ENCODE results near the gene TOE1. TPM values are rescaled to one million over a fixed set of nuclear protein-coding genes. Genes with fewer than 3 reads are reported as not detected.

TOE1 gene
- total RNA-seq, 3 donors from 2014 or later (not counting 1 experiment from before 2014, with no cell fraction given), result 23.2 to 36.8 (median 28.2) TPM

DNA sequence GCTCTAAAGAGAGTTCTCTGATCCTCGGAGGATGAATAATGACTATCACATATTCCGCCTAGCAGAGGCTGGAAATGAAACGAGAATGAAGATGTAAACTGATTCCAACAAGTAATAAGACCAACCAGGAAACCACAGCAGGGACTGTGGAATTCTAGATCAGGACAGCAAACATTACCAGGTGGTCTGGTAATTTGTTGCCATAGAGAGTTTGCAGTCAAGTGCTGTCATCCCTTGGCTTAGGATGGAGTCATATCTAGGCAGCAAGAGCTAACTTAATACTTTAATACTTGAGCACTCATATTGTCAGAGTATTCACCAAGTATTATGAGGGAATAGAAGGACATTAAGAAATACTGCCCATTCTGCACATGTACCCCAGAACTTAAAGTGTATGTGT, 45.3 kb downstream of the TOE1 start:
- Mint-ChIP-seq H3K27ac (no peak overlapping the region), H3K36me3 (no peaks in the 10 kb centered on the region), H3K27me3 (ENCODE audit: low read depth in 2 of 2) (no peaks in the 10 kb centered on the region), H3K4me3 (no peak overlapping the region), H3K4me1 (no peaks in the 10 kb centered on the region), H3K9me3 (no peaks in the 10 kb centered on the region)
- Histone ChIP-seq H3K4me3 (ENCODE audit: low read length) (no peak overlapping the region), H3K4me1 (ENCODE audit: control insufficient read depth, insufficient read depth, low read length) (no peaks in the 10 kb centered on the region), H3K27me3 (ENCODE audit: control insufficient read depth, insufficient read depth, low read length) (no peaks in the 10 kb centered on the region), H3K9me3 (ENCODE audit: control insufficient read depth, insufficient read depth, low read length) (no peaks in the 10 kb centered on the region), H3K36me3 (ENCODE audit: control insufficient read depth, insufficient read depth, low read length) (no peaks in the 10 kb centered on the region), H3K27ac (ENCODE audit: low read length) (no peak overlapping the region)
- intact Hi-C loops (cut with micrococcal nuclease), result no loop called here
- TF ChIP-seq, protein P1, sequence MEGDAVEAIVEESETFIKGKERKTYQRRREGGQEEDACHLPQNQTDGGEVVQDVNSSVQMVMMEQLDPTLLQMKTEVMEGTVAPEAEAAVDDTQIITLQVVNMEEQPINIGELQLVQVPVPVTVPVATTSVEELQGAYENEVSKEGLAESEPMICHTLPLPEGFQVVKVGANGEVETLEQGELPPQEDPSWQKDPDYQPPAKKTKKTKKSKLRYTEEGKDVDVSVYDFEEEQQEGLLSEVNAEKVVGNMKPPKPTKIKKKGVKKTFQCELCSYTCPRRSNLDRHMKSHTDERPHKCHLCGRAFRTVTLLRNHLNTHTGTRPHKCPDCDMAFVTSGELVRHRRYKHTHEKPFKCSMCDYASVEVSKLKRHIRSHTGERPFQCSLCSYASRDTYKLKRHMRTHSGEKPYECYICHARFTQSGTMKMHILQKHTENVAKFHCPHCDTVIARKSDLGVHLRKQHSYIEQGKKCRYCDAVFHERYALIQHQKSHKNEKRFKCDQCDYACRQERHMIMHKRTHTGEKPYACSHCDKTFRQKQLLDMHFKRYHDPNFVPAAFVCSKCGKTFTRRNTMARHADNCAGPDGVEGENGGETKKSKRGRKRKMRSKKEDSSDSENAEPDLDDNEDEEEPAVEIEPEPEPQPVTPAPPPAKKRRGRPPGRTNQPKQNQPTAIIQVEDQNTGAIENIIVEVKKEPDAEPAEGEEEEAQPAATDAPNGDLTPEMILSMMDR (IDR thresholded peaks at IDR 0.05), result no peak
- no peak for DNase-seq
- no peak for ATAC-seq
- 88% methylated on average over 3 of the region's 3 CpGs for WGBS (ENCODE audit: insufficient coverage)

DNA sequence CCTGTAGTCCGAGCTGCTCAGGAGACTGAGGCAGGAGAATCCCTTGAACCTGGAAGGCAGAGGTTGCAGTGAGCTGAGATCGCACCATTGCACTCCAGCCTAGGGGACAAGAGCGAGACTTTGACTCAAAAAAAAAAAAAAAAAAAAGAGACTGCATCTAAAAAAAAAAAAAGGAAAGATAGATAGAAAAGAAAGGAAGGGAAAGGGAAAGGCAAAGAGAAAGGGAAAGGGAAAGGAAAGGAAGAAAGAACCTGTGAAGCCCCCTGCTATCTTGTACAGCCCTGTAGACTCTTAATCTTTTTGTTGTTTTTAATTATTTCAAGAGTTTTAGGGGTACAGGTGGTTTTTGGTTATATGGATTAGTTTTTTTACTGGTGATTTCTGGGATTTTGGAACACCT, 46.2 kb downstream of the TOE1 start:
- no peak overlapping the region for H3K27ac ChIP-seq (ENCODE audit: low read length)
- no peaks in the 10 kb centered on the region for H3K4me1 ChIP-seq (ENCODE audit: control insufficient read depth, insufficient read depth, low read length)
- no peak overlapping the region for H3K4me3 Mint-ChIP-seq
- no peaks in the 10 kb centered on the region for H3K9me3 ChIP-seq (ENCODE audit: control insufficient read depth, insufficient read depth, low read length)
- DNase-seq (no peak), ATAC-seq (no peak)
- no peak overlapping the region for H3K27ac Mint-ChIP-seq
- intact Hi-C loops (cut with micrococcal nuclease), result no loop called here
- H3K27me3 Mint-ChIP-seq (ENCODE audit: low read depth in 2 of 2), result no peaks in the 10 kb centered on the region
- 100% methylated on average over 3 of the region's 3 CpGs for WGBS (ENCODE audit: insufficient coverage)
- H3K36me3 Mint-ChIP-seq, result no peaks in the 10 kb centered on the region
- H3K27me3 ChIP-seq (ENCODE audit: control insufficient read depth, insufficient read depth, low read length), result no peaks in the 10 kb centered on the region
- no peaks in the 10 kb centered on the region for H3K9me3 Mint-ChIP-seq
- no peak overlapping the region for H3K4me3 ChIP-seq (ENCODE audit: low read length)
- H3K4me1 Mint-ChIP-seq, result no peaks in the 10 kb centered on the region
- TF ChIP-seq, protein P1 (IDR thresholded peaks at IDR 0.05), result no peak
- no peaks in the 10 kb centered on the region for H3K36me3 ChIP-seq (ENCODE audit: control insufficient read depth, insufficient read depth, low read length)

Other genes starting within 250 kb of the TOE1 start
- 1 to 10 TPM; 1.1 to 2.3 (median 1.3) TPM for gene ZSWIM5, start 133.6 kb upstream of the TOE1 start, total RNA-seq
- under 1 TPM in 2 of 3 donors, not detected in 1; 0.38 to 0.45 TPM for gene HPDL, start 13.3 kb upstream of the TOE1 start, total RNA-seq
- 10 to 100 TPM; 44.0 to 55.6 (median 51.5) TPM for gene MUTYH, start 270 bp downstream of the TOE1 start, total RNA-seq
- 1 to 10 TPM; 5.1 to 7.4 (median 6.0) TPM for gene TESK2, start 151.0 kb downstream of the TOE1 start, total RNA-seq
- gene CCDC163, start 159.9 kb downstream of the TOE1 start, total RNA-seq, result 1 to 10 TPM; 3.0 to 6.9 (median 5.8) TPM
- gene MMACHC, start 160.1 kb downstream of the TOE1 start, total RNA-seq, result 1 to 10 TPM in 1 of 3 donors, under 1 TPM in 2; 0.73 to 1.5 (median 0.88) TPM
- gene PRDX1, start 181.7 kb downstream of the TOE1 start, total RNA-seq, result 10 to 100 TPM; 24.8 to 39.1 (median 30.6) TPM
- gene AKR1A1, start 210.7 kb downstream of the TOE1 start, total RNA-seq, result 10 to 100 TPM; 45.7 to 54.2 (median 53.9) TPM
- 100 to 1,000 TPM; 109 to 171 (median 121) TPM for gene NASP, start 243.9 kb downstream of the TOE1 start, total RNA-seq

Data from natural killer cell (primary cell).